ENCODE results near the gene INPP5J. TPM values are rescaled to one million over a fixed set of nuclear protein-coding genes. Genes with fewer than 3 reads are reported as not detected.

INPP5J gene
- total RNA-seq, 1 donor from 2014 or later: 0.16 TPM

DNA sequence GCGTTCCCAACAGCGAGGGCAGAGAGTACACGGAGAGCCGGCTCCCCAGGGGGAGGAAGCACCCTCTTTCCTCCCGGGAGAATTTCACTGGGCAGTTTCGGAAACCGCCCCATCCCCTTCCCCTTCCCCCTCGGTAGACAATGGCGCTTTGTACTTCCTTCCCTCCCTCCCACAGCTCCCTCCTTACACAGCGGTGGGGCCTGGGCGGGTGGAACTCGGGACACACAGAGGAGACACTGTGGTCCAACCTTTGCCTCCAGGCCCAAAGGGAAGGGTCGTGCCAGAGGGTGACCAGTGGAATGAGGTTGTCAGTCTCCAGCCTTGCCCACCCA lies 37.3 kb upstream of the INPP5J start:
- Mint-ChIP-seq H3K27me3 (no peaks in the 10 kb centered on the region), H3K9me3 (no peaks in the 10 kb centered on the region), H3K27ac (peak overlapping the region; percentile 80), H3K36me3 (ENCODE audit: low read depth) (no peaks in the 10 kb centered on the region), H3K4me3 (peak overlapping the region; percentile 83), H3K4me1 (peaks cover 54% of the 10 kb centered on the region)
- DNase-seq (no peak), ATAC-seq (ENCODE audit: low read depth) (peak; percentile 1)
- intact Hi-C loops (cut with micrococcal nuclease): loop anchor here (1.0 to 10.0 kb wide), 6 partner anchors 75 to 661 kb away; partner anchors contain the start of genes DUSP18, MTFP1, RNF185 and SFI1
- ChIA-PET CTCF (interaction anchor here (0.6 to 2.9 kb wide), 8 partner anchors 11 to 451 kb away, joined by 3 to 15 read pairs (median 8); partner anchors contain the start of genes SELENOM and TUG1), POLR2A (interaction anchor here (0.8 to 4.3 kb wide), 9 partner anchors 18 to 662 kb away, joined by 3 to 41 read pairs (median 6); partner anchors contain the start of genes MORC2, RNF185, SELENOM and SLC35E4)
- TF ChIP-seq, protein P1, sequence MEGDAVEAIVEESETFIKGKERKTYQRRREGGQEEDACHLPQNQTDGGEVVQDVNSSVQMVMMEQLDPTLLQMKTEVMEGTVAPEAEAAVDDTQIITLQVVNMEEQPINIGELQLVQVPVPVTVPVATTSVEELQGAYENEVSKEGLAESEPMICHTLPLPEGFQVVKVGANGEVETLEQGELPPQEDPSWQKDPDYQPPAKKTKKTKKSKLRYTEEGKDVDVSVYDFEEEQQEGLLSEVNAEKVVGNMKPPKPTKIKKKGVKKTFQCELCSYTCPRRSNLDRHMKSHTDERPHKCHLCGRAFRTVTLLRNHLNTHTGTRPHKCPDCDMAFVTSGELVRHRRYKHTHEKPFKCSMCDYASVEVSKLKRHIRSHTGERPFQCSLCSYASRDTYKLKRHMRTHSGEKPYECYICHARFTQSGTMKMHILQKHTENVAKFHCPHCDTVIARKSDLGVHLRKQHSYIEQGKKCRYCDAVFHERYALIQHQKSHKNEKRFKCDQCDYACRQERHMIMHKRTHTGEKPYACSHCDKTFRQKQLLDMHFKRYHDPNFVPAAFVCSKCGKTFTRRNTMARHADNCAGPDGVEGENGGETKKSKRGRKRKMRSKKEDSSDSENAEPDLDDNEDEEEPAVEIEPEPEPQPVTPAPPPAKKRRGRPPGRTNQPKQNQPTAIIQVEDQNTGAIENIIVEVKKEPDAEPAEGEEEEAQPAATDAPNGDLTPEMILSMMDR (IDR thresholded peaks at IDR 0.05): no peak

DNA sequence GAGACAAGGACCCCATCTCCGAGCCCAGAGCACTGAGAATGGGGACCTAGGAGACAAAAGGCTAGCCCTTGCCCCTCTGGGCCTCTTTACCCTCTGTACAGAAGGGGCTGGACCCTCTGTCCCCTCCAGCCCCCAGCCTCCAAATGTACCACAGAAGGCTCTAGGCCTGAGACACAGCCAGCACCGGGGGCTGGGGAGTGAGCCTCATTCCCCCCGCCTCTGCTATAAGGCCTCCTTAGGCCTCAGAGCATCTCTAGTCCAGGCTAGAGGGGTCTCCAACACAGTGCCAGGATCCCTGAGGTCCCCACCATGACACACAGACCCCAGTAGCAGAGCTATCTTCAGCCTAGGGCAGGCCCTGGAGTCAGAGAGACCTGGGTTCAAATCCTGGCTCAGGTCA lies 36.8 kb upstream of the INPP5J start:
- TF ChIP-seq, protein P1 (IDR thresholded peaks at IDR 0.05): no peak
- Mint-ChIP-seq H3K4me1 (peaks cover 54% of the 10 kb centered on the region), H3K4me3 (no peak overlapping the region), H3K27ac (peak overlapping the region; percentile 80), H3K9me3 (no peaks in the 10 kb centered on the region), H3K27me3 (no peaks in the 10 kb centered on the region), H3K36me3 (ENCODE audit: low read depth) (no peaks in the 10 kb centered on the region)
- intact Hi-C loops (cut with micrococcal nuclease): loop anchor here (1.0 to 10.0 kb wide), 6 partner anchors 75 to 661 kb away; partner anchors contain the start of genes DUSP18, MTFP1, RNF185 and SFI1
- DNase-seq: no peak
- ATAC-seq (ENCODE audit: low read depth): no peak
- ChIA-PET POLR2A (interaction anchor here (2.6 to 4.3 kb wide), 2 partner anchors 74 to 117 kb away, joined by 14 to 41 read pairs; partner anchors contain the start of genes MORC2, RNF185 and TUG1), CTCF (interaction anchor here (1.5 to 2.9 kb wide), 3 partner anchors 22 to 452 kb away, joined by 8 to 15 read pairs (median 8); partner anchors contain the start of gene SELENOM)

DNA sequence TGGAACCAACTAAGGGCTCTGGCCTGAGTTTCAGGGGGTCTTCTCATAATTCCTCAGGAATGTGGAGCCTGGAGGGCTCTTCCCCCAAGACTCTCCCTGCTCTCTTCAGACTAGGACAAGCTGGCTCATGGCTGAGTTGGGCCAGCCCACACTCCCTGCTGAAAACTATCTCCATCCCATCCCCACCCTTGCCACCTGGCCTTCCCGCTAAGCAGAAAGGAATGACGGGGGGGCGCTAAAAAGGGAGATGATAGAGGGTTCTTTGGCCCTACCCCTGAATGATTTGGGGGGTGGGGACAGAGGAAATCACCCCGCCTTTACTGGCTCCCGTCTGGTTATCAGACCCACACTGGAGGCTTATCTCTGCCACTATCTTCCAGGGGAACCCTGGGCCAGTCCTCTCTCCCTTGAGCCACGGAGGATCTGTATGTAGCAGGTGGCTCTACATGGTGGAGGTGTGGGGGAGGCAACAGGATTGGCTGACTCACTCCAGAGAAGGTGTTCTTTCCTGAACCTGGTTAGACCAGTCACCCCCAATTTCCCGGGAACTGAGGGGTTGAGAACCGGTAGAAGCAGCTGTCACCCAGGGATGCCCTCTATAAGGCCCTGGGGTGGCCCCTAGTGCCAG lies 35.9 kb upstream of the INPP5J start:
- TF ChIP-seq, protein P1 (IDR thresholded peaks at IDR 0.05): no peak
- intact Hi-C loops (cut with micrococcal nuclease): loop anchor here (10.0 kb wide), 3 partner anchors 408 to 662 kb away; partner anchors contain the start of genes DUSP18, MTFP1 and SFI1
- CTCF ChIA-PET: interaction anchor here (2.9 kb wide), 1 partner anchor 21 kb away, joined by 15 read pairs; the partner anchor contains the start of gene SELENOM
- POLR2A ChIA-PET: interaction anchor here (0.6 to 1.4 kb wide), 2 partner anchors 73 to 237 kb away, joined by 4 to 7 read pairs; partner anchors contain the start of gene RNF185
- Mint-ChIP-seq H3K4me3 (peak overlapping the region; percentile 15), H3K36me3 (ENCODE audit: low read depth) (no peaks in the 10 kb centered on the region), H3K27ac (no peak overlapping the region), H3K27me3 (no peaks in the 10 kb centered on the region), H3K4me1 (peaks cover 49% of the 10 kb centered on the region), H3K9me3 (no peaks in the 10 kb centered on the region)
- DNase-seq (no peak), ATAC-seq (ENCODE audit: low read depth) (no peak)

DNA sequence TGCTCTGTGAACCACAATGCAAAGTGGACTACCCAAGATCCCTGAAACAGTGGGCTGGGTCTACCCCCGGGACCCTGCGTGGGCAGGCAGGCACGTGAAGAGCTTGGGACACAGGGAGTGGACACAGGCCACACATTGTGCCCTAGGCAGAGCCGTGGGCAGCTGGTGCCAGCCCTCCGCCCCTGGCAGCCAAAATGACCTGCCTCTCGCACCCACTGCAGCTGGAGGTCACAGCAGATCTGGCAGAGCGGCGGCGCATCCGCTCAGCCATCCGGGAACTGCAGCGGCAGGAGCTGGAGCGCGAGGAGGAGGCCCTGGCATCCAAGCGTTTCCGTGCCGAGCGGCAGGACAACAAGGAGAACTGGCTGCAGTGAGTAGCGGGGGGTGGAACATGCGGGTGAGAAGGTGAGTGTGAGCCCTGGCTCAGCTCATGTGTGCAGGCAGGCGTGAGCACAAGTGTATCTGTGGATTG lies 35.0 kb upstream of the INPP5J start:
- intact Hi-C loops (cut with micrococcal nuclease): loop anchor here (10.0 kb wide), 3 partner anchors 407 to 663 kb away; partner anchors contain the start of genes DUSP18, MTFP1 and SFI1
- TF ChIP-seq, protein P1 (IDR thresholded peaks at IDR 0.05): no peak
- Mint-ChIP-seq H3K4me3 (no peak overlapping the region), H3K27me3 (no peaks in the 10 kb centered on the region), H3K9me3 (no peaks in the 10 kb centered on the region), H3K36me3 (ENCODE audit: low read depth) (no peaks in the 10 kb centered on the region), H3K4me1 (peaks cover 42% of the 10 kb centered on the region), H3K27ac (no peak overlapping the region)
- ATAC-seq (ENCODE audit: low read depth) (no peak), DNase-seq (no peak)
- ChIA-PET CTCF (interaction anchor here (3.3 kb wide), 1 partner anchor 185 kb away, joined by 8 read pairs; no protein-coding TSS in a partner anchor), POLR2A (interaction anchor here (0.5 to 1.4 kb wide), 2 partner anchors 20 to 72 kb away, joined by 3 to 7 read pairs; partner anchors contain the start of genes RNF185 and SELENOM)

All from activated B cell treated with CpG ODN at 0.5 μM for 24 hours (primary cell).